Thyroid gland (tissue), 4 donors: ENCODE measurements around the gene PLEKHA6. TPM values are rescaled to one million over a fixed set of nuclear protein-coding genes. Genes with fewer than 3 reads are reported as not detected.
"Not testable (repeated sequence)": the region's sequence is repeated elsewhere in the genome, so short reads cannot be mapped to it uniquely, and the experiment has no call there.

ENCODE experiments used
- DNase-seq, 2 donors: peaks; one replicate each; pipeline ENCODE4 v3.0.0-alpha.2; 2019
- H3K27ac ChIP-seq, 3 donors: fragments of 200-600 bp; sonication (generic); 1 replicate in 2 of 3; 2 replicates in 1 of 3; pipeline ENCODE4 v1.5.1; 2016 to 2019; ENCODE audit warnings: mild to moderate bottlenecking in 1 of 3, moderate library complexity in 1 of 3
- H3K27me3 ChIP-seq: fragments of 200-600 bp; sonication (generic); one replicate; pipeline ENCODE4 v1.5.1; 2019
- H3K36me3 ChIP-seq, 2 donors: fragments of 200-600 bp; sonication (generic); one replicate each; pipeline ENCODE4 v1.5.1; 2016 to 2019
- H3K4me1 ChIP-seq, 2 donors: fragments of 200-600 bp; sonication (generic); one replicate each; pipeline ENCODE4 v1.5.1; 2017 to 2019
- H3K4me3 ChIP-seq, 3 donors: fragments of 200-600 bp; sonication (generic); replicated peaks in 1 of 3; 1 replicate in 2 of 3; 2 replicates in 1 of 3; pipeline ENCODE4 v1.5.1; 2016; ENCODE audit warnings: mild to moderate bottlenecking in 1 of 3
- H3K9me3 ChIP-seq: fragments of 200-600 bp; sonication (generic); one replicate; pipeline ENCODE4 v1.5.1; 2017
- POLR2A ChIP-seq, 2 donors: fragments of 450-650 bp; IDR thresholded peaks; one replicate each; pipeline ENCODE4 v1.6.1; 2017; ENCODE audit warnings: antibody characterized with exemption in 2 of 2, mild to moderate bottlenecking in 2 of 2, moderate library complexity in 1 of 2
- WGBS, 2 donors: methylation state at CpG; one replicate each; pipeline ENCODE4 v1.1.5; 2017; 5-methylcytosine and 5-hydroxymethylcytosine counted together
- intact Hi-C: fragments of 100-400 bp; cut with DNase I; formaldehyde crosslinking; loops from one replicate; pipeline ENCODE4 v1.15.1; 2023
- total RNA-seq, 4 donors: library from RNA; depleted of rRNA; stranded (reverse); fragments of >200 nt; gene quantifications; one replicate each; pipeline ENCODE4 v1.2.3, GENCODE V29; 2016
- TF ChIP-seq, protein P1 (sequence below), 6 experiments: fragments of 200-600 bp in 3 of 6; fragments of 450-650 bp in 3 of 6; sonication (generic) in 3 of 6; IDR thresholded peaks; one replicate each; pipeline ENCODE4 v1.5.1; 2016 to 2019; ENCODE audit warnings: antibody characterized with exemption in 6 of 6, mild to moderate bottlenecking in 2 of 6, inconsistent platforms in 1 of 6, moderate library complexity in 1 of 6

The PLEKHA6 gene
- total RNA-seq, 4 donors from 2014 or later, result 2.9 to 8.9 (median 4.0) TPM

DNA sequence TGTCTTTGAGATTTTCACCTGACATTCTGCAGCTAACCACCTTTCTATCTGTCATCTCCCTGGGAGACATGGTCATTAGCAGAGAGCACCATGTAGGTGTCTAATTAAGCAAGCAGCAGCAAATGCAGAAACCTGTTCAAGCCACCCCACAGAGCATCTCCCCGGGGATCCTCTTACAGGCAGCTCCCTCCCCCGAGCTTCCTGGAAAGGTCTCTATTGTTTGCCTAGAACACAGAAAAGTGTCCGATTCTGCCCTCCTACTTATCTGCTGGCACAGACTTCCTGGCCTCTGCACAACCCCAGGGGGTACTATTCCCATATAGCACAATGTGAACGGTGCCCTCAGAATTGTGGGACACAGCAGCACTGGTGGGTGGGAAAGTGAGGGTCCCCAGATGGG, 46.1 kb downstream of the PLEKHA6 start:
- intact Hi-C loops, result no loop called here
- TF ChIP-seq POLR2A (IDR thresholded peaks at IDR 0.05), result no peak
- TF ChIP-seq, protein P1, sequence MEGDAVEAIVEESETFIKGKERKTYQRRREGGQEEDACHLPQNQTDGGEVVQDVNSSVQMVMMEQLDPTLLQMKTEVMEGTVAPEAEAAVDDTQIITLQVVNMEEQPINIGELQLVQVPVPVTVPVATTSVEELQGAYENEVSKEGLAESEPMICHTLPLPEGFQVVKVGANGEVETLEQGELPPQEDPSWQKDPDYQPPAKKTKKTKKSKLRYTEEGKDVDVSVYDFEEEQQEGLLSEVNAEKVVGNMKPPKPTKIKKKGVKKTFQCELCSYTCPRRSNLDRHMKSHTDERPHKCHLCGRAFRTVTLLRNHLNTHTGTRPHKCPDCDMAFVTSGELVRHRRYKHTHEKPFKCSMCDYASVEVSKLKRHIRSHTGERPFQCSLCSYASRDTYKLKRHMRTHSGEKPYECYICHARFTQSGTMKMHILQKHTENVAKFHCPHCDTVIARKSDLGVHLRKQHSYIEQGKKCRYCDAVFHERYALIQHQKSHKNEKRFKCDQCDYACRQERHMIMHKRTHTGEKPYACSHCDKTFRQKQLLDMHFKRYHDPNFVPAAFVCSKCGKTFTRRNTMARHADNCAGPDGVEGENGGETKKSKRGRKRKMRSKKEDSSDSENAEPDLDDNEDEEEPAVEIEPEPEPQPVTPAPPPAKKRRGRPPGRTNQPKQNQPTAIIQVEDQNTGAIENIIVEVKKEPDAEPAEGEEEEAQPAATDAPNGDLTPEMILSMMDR (IDR thresholded peaks at IDR 0.05), result no peak
- no peaks in the 10 kb centered on the region for H3K36me3 ChIP-seq
- no peak overlapping the region for H3K4me3 ChIP-seq
- no peaks in the 10 kb centered on the region for H3K27me3 ChIP-seq
- peaks cover 4 to 9% of the 10 kb centered on the region in 2 donors for H3K4me1 ChIP-seq
- whole genome bisulfite sequencing, 2 donors, result 28 to 38% methylated on average over 3 of the region's 4 CpGs
- H3K9me3 ChIP-seq, result no peaks in the 10 kb centered on the region
- H3K27ac ChIP-seq, result no peak overlapping the region
- DNase-seq, result no peak

GRCh38 chr1:204310970-204311369, 48.8 kb downstream of the PLEKHA6 start:
- H3K36me3 ChIP-seq, H3K4me3 ChIP-seq, H3K9me3 ChIP-seq, DNase-seq, H3K27ac ChIP-seq, intact Hi-C loops, H3K27me3 ChIP-seq: not testable (repeated sequence)
- H3K4me1 ChIP-seq, result peaks cover 0 to 14% of the 10 kb centered on the region in 2 donors
- WGBS, 2 donors, result 91 to 98% methylated on average over 4 of the region's 4 CpGs

DNA sequence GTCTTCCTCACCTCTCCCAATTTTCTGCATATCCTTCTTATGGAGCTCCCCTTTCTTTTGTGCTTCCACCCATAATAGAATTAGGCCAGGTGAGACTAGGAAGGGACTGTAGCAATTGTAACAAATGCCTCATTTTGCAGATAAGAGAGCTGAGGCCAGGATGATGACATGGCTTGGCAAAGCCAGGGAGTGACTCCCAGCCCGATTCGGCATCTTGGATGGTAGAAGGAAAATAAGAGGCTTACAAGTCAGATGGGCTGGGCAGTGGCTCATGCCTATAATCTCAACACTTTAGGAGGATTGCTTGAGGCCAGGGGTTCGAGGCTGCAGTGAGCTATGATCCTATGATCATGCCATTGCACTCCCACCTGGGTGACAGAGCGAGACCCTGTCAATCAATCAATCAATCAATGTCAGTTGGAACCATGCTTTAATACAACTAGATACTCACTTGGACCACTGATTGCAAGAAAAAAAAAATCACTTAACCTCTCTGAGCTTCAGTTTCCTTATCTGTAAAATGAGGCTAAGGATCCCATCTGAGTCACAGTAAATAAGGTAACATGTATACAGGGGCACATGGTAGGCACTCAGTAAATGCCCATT, 51.6 kb downstream of the PLEKHA6 start:
- 56 to 79% methylated on average over 4 of the region's 4 CpGs for WGBS, 2 donors
- H3K36me3 ChIP-seq, result no peaks in the 10 kb centered on the region

GRCh38 chr1:204307334-204307883, 52.3 kb downstream of the PLEKHA6 start:
- no peaks in the 10 kb centered on the region for H3K36me3 ChIP-seq
- H3K4me3 ChIP-seq, result no peak overlapping the region
- TF ChIP-seq POLR2A (IDR thresholded peaks at IDR 0.05), result no peak
- TF ChIP-seq, protein P1 (IDR thresholded peaks at IDR 0.05), result no peak
- H3K27me3 ChIP-seq, result no peaks in the 10 kb centered on the region
- intact Hi-C loops, result no loop called here
- 17 to 20% methylated on average over 12 of the region's 12 CpGs for WGBS, 2 donors
- peaks cover 0 to 14% of the 10 kb centered on the region in 2 donors for H3K4me1 ChIP-seq
- no peak overlapping the region for H3K27ac ChIP-seq
- peak; percentile 49 to 58 for DNase-seq
- no peaks in the 10 kb centered on the region for H3K9me3 ChIP-seq

More for the DNA sequence above, 51.6 kb downstream of the PLEKHA6 start:
- Histone ChIP-seq H3K4me3 (no peak overlapping the region), H3K4me1 (peaks cover 0 to 14% of the 10 kb centered on the region in 2 donors), H3K27me3 (no peaks in the 10 kb centered on the region), H3K9me3 (no peaks in the 10 kb centered on the region), H3K27ac (no peak overlapping the region)
- TF ChIP-seq POLR2A (IDR thresholded peaks at IDR 0.05), result no peak
- TF ChIP-seq, protein P1 (IDR thresholded peaks at IDR 0.05), result no peak
- no peak for DNase-seq
- intact Hi-C loops, result no loop called here

GRCh38 chr1:204306076-204306475, 53.7 kb downstream of the PLEKHA6 start:
- Histone ChIP-seq H3K4me3 (no peak overlapping the region), H3K4me1 (peaks cover 0 to 14% of the 10 kb centered on the region in 2 donors)
- 83 to 95% methylated on average over 3 of the region's 3 CpGs for WGBS, 2 donors

More at GRCh38 chr1:204306076-204306475, 53.7 kb downstream of the PLEKHA6 start:
- intact Hi-C loops, result no loop called here
- no peak for DNase-seq
- Histone ChIP-seq H3K27me3 (no peaks in the 10 kb centered on the region), H3K36me3 (no peaks in the 10 kb centered on the region), H3K9me3 (no peaks in the 10 kb centered on the region), H3K27ac (no peak overlapping the region)
- TF ChIP-seq, protein P1 (IDR thresholded peaks at IDR 0.05), result no peak
- TF ChIP-seq POLR2A (IDR thresholded peaks at IDR 0.05), result no peak
